Measurements from ENCODE around the gene ZIM2.

- TF ChIP-seq CTCF (IDR thresholded peaks at IDR 0.05) (no peak), ZNF425 (CRISPR knock-in tag; conservative IDR thresholded peaks at IDR 0.05) (no peak), JUN (CRISPR knock-in tag; IDR thresholded peaks at IDR 0.05) (no peak), SP1 (CRISPR knock-in tag; conservative IDR thresholded peaks at IDR 0.05) (no peak), IRF2 (CRISPR knock-in tag; IDR thresholded peaks at IDR 0.05; ENCODE audit: borderline replicate concordance, low read depth) (no peak), NR1H2 (CRISPR knock-in tag; IDR thresholded peaks at IDR 0.05) (no peak), NR3C1 (CRISPR knock-in tag; conservative IDR thresholded peaks at IDR 0.05; ENCODE audit: low read depth) (no peak), ATF1 (CRISPR knock-in tag; IDR thresholded peaks at IDR 0.05) (no peak)
These were observed 27.0 kb downstream of the ZIM2 start for GRCh38 chr19:56813531-56813930.
